Uterus (tissue), 2 donors: ENCODE results near the gene CEMIP.

Experiments used
- CTCF ChIP-seq, 4 experiments: fragments of 200-600 bp in 2 of 4; fragments of 450-650 bp in 2 of 4; sonication (generic) in 2 of 4; IDR thresholded peaks; one replicate each; pipeline ENCODE4 v1.5.1; 2016 to 2019; ENCODE audit warnings: antibody characterized with exemption in 4 of 4, mild to moderate bottlenecking in 2 of 4, moderate library complexity in 1 of 4
- POLR2A ChIP-seq, 2 donors: fragments of 450-650 bp; IDR thresholded peaks; one replicate each; pipeline ENCODE4 v1.6.1; 2016; ENCODE audit warnings: antibody characterized with exemption in 2 of 2, mild to moderate bottlenecking in 1 of 2, moderate library complexity in 1 of 2

GRCh38 chr15:80830677-80831076 lies 51.5 kb downstream of the CEMIP start:
- TF ChIP-seq CTCF (IDR thresholded peaks at IDR 0.05) (no peak), POLR2A (IDR thresholded peaks at IDR 0.05) (no peak)
